ENCODE data around the gene CD1E.

- no peak for TF ChIP-seq CTCF (IDR thresholded peaks at IDR 0.05)
- no peak for TF ChIP-seq POLR2A (IDR thresholded peaks at IDR 0.05)
Observed at GRCh38 chr1:158400871-158401270, 47.2 kb downstream of the CD1E start.

Measured in adrenal gland (tissue), 5 donors.